WTC11 (cell line): ENCODE results near the gene ASTN2.

Source experiments
- CBFB ChIP-seq: sonication (generic); formaldehyde crosslinking; IDR thresholded peaks from 2 replicates; pipeline ENCODE4 v1.8.1; 2022; ENCODE audit warnings: mild to moderate bottlenecking, low read depth, missing genetic modification reagents
- E2F4 ChIP-seq: sonication (generic); formaldehyde crosslinking; IDR thresholded peaks from 2 replicates; pipeline ENCODE4 v1.8.1; 2022; ENCODE audit warnings: low read depth, mild to moderate bottlenecking, moderate library complexity, missing genetic modification reagents, borderline replicate concordance
- ELF4 ChIP-seq: sonication (generic); formaldehyde crosslinking; IDR thresholded peaks from 2 replicates; pipeline ENCODE4 v1.8.1; 2022; ENCODE audit warnings: low read depth, mild to moderate bottlenecking, moderate library complexity, missing genetic modification reagents
- ERG ChIP-seq: fragments of 250-450 bp; sonication (Bioruptor Pico); IDR thresholded peaks from 2 replicates; pipeline ENCODE4 v1.8.0; 2021; ENCODE audit warnings: mild to moderate bottlenecking
- JAZF1 ChIP-seq: fragments of 250-450 bp; sonication (Bioruptor Pico); IDR thresholded peaks from 2 replicates; pipeline ENCODE4 v1.9.0; 2021; ENCODE audit warnings: moderate library complexity, mild to moderate bottlenecking, inconsistent platforms
- SMAD3 ChIP-seq: sonication (generic); formaldehyde crosslinking; IDR thresholded peaks from 2 replicates; pipeline ENCODE4 v1.8.0; 2022; ENCODE audit warnings: missing genetic modification reagents, mild to moderate bottlenecking, borderline replicate concordance
- SP1 ChIP-seq: sonication (generic); formaldehyde crosslinking; conservative IDR thresholded peaks from 2 replicates; pipeline ENCODE4 v1.8.1; 2022; ENCODE audit warnings: missing genetic modification reagents
- TEAD1 ChIP-seq: sonication (generic); formaldehyde crosslinking; IDR thresholded peaks from 2 replicates; pipeline ENCODE4 v1.8.0; 2022; ENCODE audit warnings: mild to moderate bottlenecking, missing genetic modification reagents
- ZBTB21 ChIP-seq: sonication (generic); formaldehyde crosslinking; IDR thresholded peaks from 2 replicates; pipeline ENCODE4 v1.8.1; 2023; ENCODE audit warnings: mild to moderate bottlenecking, missing genetic modification reagents, borderline replicate concordance
- ZMAT4 ChIP-seq: fragments of 250-450 bp; sonication (Bioruptor Pico); IDR thresholded peaks from 2 replicates; pipeline ENCODE4 v1.9.0; 2021; ENCODE audit warnings: mild to moderate bottlenecking
- ZNF532 ChIP-seq: fragments of 250-450 bp; sonication (Bioruptor Pico); IDR thresholded peaks from 2 replicates; pipeline ENCODE4 v1.9.0; 2021; ENCODE audit warnings: mild to moderate bottlenecking, borderline replicate concordance
- TF ChIP-seq, protein P1 (sequence below): fragments of 200-600 bp; IDR thresholded peaks from 2 replicates; pipeline ENCODE4 v1.8.0; 2022; ENCODE audit warnings: antibody characterized with exemption
- TF ChIP-seq, protein P2 (sequence below): sonication (generic); formaldehyde crosslinking; IDR thresholded peaks from 2 replicates; pipeline ENCODE4 v1.8.1; 2023; ENCODE audit warnings: mild to moderate bottlenecking, missing genetic modification reagents, moderate library complexity
- TF ChIP-seq, protein P3 (sequence below): sonication (generic); formaldehyde crosslinking; IDR thresholded peaks from 2 replicates; pipeline ENCODE4 v1.8.0; 2023; ENCODE audit warnings: missing genetic modification reagents

DNA sequence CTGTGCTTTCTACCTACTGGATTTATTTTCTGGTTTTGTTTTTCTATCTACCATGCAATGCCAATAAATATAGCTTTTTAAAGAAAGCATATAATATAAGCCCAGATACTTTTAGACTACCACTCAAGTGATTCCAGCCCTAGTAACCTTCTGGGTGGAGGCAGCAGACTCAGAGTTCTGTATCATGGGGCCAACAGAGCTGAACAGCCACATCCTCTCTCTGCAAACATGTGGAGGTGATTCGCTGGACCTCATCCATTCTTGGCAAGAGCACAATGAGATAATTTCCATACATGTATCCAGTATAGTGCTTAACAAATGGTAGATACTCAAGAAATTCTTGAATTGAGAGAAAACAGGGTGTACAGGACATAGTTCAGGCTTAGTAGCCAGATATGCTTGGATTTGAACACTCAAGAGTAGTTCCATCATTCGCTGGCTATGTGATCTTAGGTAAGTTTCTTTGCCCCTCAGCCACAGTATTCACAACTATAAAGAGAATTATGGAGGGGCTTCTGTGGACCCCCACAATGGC lies 124.5 kb downstream of the ASTN2 start:
- TF ChIP-seq, protein P1, sequence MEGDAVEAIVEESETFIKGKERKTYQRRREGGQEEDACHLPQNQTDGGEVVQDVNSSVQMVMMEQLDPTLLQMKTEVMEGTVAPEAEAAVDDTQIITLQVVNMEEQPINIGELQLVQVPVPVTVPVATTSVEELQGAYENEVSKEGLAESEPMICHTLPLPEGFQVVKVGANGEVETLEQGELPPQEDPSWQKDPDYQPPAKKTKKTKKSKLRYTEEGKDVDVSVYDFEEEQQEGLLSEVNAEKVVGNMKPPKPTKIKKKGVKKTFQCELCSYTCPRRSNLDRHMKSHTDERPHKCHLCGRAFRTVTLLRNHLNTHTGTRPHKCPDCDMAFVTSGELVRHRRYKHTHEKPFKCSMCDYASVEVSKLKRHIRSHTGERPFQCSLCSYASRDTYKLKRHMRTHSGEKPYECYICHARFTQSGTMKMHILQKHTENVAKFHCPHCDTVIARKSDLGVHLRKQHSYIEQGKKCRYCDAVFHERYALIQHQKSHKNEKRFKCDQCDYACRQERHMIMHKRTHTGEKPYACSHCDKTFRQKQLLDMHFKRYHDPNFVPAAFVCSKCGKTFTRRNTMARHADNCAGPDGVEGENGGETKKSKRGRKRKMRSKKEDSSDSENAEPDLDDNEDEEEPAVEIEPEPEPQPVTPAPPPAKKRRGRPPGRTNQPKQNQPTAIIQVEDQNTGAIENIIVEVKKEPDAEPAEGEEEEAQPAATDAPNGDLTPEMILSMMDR = no peak
- TF ChIP-seq JAZF1 (CRISPR knock-in tag) (no peak), ERG (CRISPR knock-in tag) (no peak), SP1 (no peak), CBFB (CRISPR knock-in tag) (no peak), E2F4 (CRISPR knock-in tag) (no peak), ELF4 (CRISPR knock-in tag) (no peak), ZBTB21 (CRISPR knock-in tag) (no peak), SMAD3 (CRISPR knock-in tag) (no peak), TEAD1 (CRISPR knock-in tag) (no peak), ZMAT4 (CRISPR knock-in tag) (no peak), ZNF532 (CRISPR knock-in tag) (no peak)
- TF ChIP-seq, protein P2, sequence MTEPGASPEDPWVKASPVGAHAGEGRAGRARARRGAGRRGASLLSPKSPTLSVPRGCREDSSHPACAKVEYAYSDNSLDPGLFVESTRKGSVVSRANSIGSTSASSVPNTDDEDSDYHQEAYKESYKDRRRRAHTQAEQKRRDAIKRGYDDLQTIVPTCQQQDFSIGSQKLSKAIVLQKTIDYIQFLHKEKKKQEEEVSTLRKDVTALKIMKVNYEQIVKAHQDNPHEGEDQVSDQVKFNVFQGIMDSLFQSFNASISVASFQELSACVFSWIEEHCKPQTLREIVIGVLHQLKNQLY (CRISPR knock-in tag) = no peak
- TF ChIP-seq, protein P3, sequence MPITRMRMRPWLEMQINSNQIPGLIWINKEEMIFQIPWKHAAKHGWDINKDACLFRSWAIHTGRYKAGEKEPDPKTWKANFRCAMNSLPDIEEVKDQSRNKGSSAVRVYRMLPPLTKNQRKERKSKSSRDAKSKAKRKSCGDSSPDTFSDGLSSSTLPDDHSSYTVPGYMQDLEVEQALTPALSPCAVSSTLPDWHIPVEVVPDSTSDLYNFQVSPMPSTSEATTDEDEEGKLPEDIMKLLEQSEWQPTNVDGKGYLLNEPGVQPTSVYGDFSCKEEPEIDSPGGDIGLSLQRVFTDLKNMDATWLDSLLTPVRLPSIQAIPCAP (CRISPR knock-in tag) = no peak
